ENCODE results near the gene FAM186B.
A peak's percentile ranks its signal among the peaks of the same experiment; 100 is the strongest.

FAM186B gene

DNA sequence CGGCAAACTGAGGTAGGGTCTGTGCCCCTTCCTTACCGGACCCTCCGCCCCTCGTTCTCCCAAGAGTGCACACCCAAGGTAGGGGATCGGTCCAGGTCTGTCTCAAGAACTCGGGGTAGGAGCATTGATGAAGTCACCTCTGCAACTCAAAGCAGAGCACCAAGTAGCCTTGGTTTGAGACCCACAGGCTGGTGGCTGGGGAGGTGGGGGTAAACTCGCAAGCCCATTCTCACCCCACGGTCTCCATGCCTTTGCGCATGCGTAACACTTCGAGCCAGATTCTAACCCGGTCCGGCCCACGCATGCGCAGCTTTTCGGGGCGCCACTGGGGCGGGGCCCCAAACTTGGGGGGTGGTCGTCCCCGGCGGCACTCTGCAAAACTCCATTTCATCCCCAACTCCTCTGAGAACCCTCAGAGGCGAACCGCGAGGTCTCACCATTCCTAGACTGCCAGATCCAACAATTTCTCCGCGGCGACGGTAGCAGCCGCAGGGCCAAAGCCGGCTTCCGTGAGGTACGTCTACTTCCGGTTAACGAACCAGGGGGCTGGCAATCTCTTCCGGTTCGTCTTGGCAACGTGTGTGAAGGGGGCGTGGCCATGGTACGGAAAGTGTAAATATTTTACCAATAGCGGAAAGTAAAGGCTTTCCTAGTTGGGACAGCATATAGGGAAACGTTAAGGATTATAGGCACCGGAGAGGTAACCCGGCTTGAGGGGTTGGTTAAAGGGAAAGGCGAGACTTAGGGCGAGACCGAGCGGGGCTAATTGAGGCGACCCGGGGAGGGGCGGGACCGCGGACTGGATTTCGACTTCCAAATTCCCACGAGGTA, 37.6 kb downstream of the FAM186B start, which contains the start of gene MCRS1:
TSS of gene MCRS1 (minus strand) at position 532 of the 831 bp plus-strand sequence. CDS start 1,411 bp downstream, outside the sequence.
- peak; percentile 69 to 76 for DNase-seq (ENCODE audit: low read depth in 2 of 2)

DNA sequence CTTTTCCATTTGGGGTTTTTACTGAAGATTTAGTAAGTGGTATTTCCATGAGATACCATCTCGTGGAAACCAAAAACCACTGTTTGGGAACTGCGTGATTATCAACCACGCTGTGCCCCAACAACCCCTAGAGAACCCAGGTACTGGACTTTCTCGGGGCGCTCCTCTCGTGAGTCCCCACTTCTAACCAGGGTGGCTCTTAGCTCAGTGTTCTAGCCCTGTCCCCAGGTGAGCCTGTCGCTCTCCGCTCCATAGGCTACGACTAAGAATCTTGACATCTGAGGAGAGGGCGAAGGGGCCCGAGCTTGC, 38.2 kb downstream of the FAM186B start:
- no peak for DNase-seq (ENCODE audit: low read depth in 2 of 2)

DNA sequence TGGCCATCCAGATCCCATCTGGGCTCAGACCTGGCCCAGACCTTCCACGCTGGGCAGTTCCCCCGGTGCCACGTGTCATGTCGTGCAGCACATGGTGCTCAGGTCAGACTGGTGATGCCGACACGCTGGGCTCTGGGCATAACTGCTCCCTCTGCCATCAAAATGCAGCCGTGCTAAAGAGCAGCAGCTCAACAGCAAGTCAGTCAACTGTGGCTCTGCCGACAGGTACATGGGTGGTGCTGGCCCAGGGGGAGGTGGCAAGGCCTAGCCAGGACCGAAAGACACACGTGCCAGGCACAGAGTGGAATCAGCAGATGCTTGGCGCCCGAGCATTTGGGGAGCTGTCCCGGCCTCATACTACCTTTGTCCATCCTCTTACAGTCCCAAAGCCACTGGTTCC, 39.1 kb downstream of the FAM186B start:
- no peak for DNase-seq (ENCODE audit: low read depth in 2 of 2)

DNA sequence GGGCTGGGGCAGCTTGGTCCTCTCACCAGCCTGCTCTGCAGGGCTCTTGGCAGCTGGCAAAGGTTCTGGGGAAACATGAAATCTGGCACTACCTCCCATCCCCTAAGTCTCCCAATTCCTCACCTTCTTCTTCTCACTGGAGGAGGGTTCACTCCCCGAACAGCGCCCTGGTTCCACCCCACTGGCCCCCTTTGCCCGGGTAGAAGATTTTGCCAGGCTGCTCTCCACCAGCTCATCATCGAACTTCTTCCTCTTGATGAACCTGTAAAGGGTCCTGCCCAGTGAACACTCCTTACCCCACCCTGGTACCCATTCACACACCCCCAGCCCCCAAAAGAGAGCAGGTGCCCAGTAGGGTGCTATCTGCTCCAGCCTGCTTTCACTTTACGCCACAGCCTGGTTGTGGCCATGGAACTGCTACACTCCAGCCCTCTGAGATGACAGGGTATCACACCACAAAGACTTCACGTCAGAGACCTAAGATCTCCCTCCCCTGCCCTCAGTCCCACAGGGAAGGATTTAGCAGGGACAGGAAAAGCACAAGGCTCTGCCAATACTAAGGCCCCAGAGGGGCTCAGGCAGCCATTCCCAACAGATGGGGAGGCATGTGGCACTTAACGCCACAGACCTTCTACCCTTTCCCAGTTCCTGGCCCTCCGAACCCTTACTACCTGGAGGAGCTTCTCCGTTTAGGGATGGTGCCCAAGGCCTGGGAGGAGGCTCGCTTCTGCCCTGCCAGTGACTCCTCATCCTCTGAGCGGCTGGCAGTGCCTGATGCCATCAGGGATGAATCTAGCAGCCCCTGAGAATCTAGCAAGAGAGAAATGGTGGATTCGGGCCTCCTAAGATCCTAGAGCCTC, 39.8 kb downstream of the FAM186B start:
- no peak for DNase-seq (ENCODE audit: low read depth in 2 of 2)

DNA sequence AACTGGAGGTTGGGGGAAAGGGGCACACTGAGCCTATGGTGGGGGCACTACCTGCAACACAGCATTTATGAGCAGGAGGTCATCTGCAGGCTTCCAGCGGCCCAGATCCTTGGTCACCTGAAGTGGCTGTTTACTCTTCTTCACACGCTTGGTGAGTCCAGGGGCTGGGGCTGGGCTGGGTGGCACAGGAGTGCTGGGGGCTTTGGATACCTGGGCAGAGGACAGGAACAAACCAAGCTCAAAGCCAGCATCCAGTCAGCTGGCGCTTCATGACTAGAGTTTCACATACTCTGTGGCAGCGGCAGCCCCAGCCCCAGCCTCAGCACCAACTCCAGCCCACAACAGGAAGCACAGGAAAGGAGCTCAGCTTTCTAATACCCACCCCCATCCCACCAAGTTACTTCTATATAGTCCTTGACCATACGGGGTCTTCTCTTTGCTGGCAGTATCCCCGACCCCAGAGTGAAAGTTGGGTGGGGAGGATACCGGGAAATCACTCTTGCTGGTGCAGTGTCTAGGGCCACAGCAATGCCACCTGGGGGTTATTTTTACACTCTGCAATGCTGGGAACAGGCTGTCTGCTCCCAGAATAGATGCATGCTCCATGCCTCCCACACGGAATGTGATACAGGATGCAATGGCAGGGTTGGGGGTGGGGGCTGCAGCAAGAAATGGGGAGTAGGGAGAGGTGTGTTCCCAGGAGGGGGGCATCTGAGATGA, 40.6 kb downstream of the FAM186B start:
- no peak for DNase-seq (ENCODE audit: low read depth in 2 of 2)

DNA sequence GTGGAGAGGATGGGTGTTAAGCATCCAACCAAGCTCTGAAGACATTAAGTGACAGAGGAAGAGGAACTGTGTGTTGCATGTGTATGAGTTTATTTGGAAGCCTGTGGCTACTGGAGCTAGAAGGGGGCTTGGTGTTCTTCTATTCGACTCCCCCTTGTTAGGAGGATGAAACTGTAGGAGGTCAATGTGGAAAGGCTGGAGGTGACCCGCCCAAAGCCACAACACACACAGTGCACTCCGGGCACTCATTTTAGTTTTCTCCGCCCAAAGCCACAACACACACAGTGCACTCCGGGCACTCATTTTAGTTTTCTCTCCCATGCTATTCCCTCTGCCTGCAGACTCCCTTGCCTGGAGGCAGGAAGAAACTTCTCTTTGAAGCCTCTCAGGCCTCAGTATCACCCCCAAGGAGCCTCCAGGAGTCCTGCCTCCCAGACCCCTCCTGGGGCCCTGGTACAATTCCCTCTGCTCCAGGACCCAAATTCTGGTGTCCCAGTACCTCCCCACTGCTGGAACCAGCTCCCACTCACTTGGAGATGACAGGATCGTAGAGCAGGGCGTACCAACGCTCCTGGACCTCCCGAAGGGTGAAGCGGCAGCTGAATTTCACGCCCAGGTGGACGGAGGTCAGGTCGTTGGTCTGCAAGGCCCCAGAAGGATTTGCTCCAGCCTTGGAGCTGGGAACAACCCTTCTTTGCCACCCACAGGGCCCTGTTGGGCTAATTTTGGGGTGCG, 41.3 kb downstream of the FAM186B start:
- DNase-seq (ENCODE audit: low read depth in 2 of 2), result no peak

DNA sequence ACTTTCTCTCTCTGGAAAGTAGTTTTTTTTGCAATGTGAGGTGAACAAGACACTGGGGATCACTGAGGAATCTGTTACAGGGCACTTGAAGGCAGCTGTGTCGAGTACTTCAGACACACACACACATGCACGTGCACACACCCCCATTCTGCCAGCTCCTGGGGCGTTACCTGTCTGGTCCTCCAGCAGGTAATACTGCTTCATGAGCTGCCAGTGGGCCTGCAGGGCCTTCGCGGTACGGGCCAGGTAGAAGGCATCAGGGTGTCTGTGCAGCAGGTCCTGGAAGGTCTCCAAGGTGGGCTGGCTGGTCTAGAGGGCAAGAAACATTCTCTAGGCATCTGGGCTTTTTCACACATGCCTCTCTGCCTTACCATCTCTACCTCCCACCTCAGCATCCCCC, 42.6 kb downstream of the FAM186B start:
- no peak for DNase-seq (ENCODE audit: low read depth in 2 of 2)

DNA sequence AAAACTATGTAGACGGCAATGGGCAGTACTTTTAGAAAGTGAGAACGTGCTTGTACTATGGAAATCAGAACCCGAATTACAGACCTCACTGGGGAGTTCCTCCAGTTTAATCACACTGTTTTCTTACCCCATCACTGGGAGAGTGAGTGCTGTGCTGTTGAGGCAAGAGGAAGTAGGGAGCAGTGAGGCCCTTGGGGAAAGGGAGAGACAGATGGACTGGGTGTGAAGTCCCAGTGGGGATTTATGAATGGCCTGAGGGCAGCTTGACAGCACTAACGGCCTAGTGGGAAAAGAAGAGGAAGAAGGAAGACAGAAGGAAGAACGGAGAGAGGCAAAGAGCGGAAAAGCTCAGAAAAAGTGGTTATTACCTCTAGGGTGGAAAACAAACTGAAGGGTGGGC, 43.2 kb downstream of the FAM186B start:
- DNase-seq (ENCODE audit: low read depth in 2 of 2), result no peak

DNA sequence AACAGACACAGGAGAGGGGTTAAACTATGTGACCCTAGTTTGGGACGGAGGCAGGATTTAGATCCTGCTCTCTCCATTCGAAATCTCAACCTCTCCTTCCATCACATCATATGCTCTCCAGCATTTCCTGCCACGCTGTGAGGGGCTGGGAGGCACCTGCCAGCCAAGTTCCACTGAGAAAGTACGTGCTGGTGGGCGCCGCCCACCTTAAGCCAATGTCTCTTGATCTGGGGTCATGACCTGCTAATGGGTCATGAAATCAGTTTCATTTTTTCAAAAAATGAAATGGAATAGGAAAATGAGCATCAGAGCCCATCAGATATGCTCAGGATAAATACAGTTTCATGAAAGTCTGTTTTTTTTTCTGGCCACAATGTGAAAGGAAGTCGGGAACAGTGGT, 44.7 kb downstream of the FAM186B start:
- DNase-seq (ENCODE audit: low read depth in 2 of 2), result no peak

DNA sequence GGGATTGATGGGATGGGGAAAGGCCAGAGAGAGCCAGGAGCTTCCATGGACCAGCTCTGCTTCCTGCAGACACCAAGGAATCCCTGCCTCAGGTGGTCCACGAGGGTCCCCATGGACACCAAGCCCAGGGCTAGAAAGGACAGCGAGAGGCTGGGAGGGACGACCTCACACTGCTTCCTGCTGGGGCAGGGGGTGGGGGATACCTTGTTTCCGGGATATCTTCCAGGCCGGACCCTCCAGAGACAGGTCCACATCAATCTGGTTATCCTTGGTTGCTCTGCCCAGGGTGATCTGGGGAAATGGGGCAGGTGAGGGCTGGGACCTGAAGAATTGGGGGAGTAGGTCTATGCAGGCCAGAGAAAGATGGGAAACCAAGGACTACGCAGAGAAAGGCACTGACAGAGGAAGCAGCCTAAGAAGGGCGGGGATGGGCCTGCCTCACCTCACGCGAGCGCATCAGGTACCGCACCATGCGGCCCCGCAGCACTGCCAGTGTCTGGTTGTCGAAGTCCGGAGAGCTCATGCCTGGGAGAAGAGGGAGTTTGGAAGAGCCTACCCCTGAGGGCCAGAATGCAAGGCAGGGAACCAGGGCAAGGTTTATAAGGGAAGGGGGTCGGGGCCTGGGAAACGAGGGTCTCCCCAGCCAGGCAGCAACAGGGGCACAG, 46.3 kb downstream of the FAM186B start:
- DNase-seq (ENCODE audit: low read depth in 2 of 2), result no peak

DNA sequence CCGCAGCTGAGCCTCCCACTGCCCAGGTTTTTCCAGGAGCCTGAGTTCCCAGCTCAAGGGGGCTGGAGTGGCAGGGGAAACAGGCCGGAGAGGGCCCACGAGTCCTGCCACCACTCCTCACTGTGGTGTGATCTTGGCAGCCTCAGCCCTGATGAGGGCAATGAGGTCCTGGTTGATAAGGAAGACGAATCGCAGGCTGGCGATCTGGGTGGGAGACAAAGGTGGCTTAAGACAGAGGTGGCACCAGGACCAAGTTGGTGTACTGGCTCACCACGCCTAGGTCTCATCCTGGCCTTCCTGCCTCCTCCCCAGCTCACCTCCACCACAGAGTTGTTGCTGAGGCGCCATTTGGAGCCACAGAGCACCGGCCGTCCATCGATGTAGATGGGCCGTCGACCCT, 46.9 kb downstream of the FAM186B start:
- no peak for DNase-seq (ENCODE audit: low read depth in 2 of 2)

DNA sequence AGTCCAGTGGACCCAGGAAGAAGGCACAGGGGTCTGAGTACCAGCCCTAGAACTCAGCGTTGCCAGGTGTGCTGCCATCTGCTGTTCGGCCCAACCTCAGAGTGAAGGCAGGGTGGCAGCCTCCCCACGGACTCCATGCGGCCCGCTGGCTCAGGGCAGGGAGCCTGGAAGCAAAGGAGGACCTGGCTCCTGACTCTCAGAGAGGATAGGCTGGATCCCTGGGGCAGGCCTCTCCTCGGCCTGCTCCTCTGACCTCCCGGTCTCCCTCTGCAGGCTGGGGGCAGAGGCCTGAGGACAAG, 47.6 kb downstream of the FAM186B start:
- DNase-seq (ENCODE audit: low read depth in 2 of 2), result no peak

DNA sequence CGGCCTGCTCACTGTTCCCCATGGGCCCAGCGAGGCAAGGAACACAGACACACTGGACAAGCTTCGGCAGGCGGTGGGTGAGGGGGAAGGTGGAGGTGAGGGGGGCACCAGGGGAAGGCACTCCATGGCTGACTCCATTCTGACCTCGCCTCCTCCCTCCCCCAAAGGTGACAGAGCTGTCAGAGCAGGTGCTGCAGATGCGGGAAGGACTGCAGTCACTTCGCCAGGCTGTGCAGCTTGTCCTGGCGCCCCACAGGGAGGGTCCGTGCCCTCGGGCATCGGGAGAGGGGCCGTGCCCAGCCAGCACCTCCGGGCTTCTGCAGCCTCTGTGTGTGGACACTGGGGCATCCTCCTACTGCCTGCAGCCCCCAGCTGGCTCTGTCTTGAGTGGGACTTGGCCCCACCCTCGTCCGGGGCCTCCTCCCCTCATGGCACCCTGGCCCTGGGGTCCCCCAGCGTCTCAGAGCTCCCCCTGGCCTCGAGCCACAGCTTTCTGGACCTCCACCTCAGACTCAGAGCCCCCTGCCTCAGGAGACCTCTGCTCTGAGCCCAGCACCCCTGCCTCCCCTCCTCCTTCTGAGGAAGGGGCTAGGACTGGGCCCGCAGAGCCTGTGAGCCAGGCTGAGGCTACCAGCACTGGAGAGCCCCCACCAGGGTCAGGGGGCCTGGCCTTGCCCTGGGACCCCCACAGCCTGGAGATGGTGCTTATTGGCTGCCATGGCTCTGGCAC, 48.1 kb downstream of the FAM186B start:
- no peak for DNase-seq (ENCODE audit: low read depth in 2 of 2)

DNA sequence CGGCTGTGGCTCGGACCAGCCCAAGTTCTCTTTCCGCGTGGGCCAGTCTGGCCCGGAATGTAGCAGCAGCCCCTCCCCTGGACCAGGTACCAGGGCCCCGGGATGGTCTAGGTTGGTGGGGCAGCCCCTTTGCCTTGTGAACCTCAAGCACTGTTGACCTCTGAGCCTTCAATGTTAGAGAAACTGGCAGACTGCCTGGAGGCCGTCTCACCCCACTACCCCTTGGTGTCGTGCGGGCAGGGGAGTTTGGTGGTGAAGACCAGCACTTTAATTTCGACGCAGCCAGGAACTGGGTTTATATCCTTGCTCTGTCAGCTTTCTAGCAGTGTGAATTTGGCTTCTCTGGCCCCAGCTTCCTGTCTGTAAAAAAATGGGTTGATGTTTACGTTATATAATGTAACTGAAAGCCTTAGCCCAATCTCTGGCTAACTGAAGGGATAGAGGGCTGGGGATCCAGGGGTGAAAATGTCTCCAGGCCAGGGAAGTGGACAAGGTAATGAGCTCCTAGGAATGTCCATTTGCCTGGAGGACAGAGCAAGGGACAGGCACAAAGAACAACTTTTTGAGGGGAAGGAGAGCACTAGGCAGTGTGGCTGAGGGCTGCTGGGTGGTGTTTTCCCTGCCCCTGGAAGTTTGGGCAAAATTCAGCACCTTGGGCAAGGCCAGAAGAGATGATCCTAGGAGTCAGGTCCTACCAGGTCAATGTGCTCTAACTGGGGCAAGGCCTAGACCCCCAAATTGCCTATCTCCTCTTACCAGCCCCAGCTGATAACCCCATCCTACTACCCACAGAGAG, 48.9 kb downstream of the FAM186B start:
- no peak for DNase-seq (ENCODE audit: low read depth in 2 of 2)

DNA sequence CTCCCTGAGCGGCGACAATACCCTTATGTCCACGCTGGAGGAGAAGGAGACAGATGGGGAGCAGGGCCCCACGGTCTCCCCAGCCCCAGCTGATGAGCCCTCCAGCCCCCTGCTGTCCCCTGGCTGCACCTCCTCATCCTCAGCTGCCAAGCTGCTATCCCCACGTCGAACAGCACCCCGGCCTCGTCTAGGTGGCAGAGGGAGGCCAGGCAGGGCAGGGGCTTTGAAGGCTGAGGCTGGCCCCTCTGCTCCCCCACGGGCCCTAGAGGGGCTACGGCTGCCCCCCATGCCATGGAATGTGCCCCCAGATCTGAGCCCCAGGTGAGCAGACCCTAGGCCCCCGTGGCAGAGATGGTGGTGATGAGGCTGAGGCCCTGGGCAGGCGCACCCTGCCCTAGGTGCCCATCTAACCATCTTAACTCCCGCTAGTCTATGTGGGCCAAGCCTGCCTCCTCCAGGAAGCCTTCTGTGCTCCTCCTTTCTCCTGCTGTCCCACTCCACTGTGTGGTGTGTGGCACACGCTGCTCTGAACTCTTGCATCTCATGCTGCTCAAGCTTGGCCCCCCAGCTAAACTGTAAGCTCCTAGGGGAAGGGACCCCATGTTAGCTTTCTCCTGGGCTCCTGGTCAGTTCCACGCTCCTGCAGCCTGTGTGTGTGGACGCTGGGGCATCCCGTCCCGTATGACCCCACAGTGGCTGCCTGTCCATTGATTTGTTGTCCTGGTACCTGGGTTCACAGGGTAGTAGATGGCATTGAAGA, 49.6 kb downstream of the FAM186B start:
- DNase-seq (ENCODE audit: low read depth in 2 of 2), result no peak

DNA sequence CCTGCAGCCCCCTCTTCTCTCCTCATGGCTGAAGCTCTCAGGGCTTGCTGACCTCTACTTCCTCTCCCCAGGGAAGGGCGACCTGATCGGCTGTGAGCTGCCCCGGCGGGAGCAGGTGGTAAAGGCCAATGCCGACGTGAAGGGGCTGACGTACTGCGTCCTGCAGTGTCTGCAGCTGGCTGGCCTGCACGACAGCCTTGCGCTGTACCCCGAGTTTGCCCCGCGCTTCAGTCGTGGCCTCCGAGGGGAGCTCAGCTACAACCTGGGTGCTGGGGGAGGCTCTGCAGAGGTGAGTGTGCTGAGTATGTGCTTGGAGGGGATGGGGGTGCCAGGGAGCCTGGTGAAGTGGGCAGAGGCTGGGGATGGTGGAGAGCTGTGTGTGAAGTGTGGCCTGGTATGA, 51.2 kb downstream of the FAM186B start:
- no peak for DNase-seq (ENCODE audit: low read depth in 2 of 2)

DNA sequence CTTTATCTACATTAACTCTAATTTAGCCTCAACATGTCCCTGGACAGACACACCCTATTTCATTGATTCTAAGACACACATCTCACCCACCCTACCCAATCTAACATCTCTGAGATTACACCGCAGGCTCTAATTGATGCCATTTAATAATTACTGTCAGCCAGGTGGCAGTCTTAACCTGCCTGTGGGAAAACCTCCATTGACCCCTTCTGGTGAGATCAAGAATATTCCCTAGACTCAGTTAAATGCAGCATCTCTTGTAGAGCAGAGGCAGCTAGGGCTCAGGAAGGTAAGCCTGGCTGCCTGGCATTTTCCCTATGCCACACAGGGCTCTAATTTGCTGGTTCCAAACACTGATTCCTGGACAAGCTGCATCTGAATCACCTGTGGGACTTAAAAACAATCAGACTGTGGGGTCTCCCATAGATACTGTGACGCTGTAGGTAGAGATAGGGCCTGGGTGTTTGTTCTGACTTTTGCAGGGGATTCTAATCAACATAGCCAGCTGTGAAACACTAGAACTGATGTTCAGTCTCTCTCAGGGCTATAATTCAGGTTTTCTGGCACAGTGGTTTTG, 51.8 kb downstream of the FAM186B start:
- DNase-seq (ENCODE audit: low read depth in 2 of 2), result no peak

DNA sequence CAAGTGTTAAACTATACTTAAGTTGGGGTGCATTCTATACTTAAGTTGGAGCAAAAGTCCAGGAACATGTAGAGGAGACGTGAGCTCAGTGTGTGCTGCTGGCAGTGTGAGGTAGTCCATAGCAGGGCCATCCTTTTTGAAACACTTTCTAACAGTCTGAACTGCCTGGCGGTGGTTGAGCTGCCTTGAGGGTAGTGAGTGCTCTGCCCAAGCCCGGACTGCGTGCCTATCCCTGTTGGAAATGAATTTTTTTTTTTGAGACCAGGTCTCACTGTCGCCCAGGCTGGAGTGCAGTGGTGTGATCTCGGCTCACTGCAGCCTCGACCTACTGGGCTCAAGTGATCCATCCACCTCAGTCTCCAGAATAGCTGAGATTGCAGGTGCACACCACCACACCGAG, 52.5 kb downstream of the FAM186B start:
- DNase-seq (ENCODE audit: low read depth in 2 of 2), result no peak

DNA sequence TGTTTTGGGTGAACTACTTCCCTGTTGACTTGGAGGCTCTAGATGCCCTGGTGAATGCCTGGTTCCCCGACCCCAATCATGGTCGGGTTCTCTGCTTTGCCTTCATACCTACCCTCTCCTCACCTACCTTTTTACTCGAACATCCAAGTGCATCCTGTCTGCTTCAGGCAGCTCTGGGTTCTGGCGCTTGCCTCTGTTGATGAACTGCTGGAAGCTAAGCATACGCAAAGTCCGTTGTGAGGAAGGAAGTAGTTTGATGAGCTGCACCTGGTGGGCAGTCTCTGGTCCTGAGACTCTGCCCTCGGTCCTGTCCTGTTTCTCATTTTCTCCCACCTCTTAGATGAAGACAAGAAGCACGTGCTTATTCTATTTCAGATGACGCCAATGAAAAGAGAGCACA, 53.0 kb downstream of the FAM186B start:
- DNase-seq (ENCODE audit: low read depth in 2 of 2), result no peak
